ENCODE measurements around the gene QTRT2.

QTRT2 gene

GRCh38 chr3:114034787-114035545 lies 21.6 kb upstream of the QTRT2 start:
- H3K27ac ChIP-seq (ENCODE audit: low read depth, low read length), result no peak overlapping the region
- H3K36me3 ChIP-seq (ENCODE audit: insufficient read depth, low read length), result no peaks in the 10 kb centered on the region
- H3K9me3 ChIP-seq (ENCODE audit: insufficient read depth, low read depth, low read length), result no peaks in the 10 kb centered on the region
- H3K9ac ChIP-seq (ENCODE audit: low read depth, low read length), result no peak overlapping the region
- H3K4me1 ChIP-seq (ENCODE audit: insufficient read depth, low read length), result peaks cover 15% of the 10 kb centered on the region
- no peak overlapping the region for H3K4me3 ChIP-seq (ENCODE audit: low read length)
- no peaks in the 10 kb centered on the region for H3K27me3 ChIP-seq (ENCODE audit: insufficient read depth, low read length)
- 90% methylated on average over 3 of the region's 5 CpGs for WGBS

DNA sequence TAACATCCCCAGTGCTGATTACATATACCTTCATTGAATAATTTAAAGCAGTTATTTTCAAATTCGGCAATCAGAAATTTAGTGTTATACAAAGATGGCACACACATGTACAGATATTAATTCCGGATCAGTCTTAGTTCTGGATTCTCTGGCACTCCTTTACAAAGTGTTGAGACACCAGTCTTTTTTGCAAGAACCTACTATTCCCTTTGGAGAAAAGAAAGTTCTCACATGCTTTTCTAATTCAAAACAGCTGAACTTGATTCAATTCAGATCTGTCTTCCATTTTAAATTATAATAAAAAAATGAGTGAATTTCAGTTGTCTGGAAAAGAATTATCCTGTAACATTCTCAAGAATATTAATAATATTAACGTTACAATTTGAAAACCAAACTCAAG lies 20.6 kb upstream of the QTRT2 start:
- peaks cover 8% of the 10 kb centered on the region for H3K4me1 ChIP-seq (ENCODE audit: insufficient read depth, low read length)
- H3K9ac ChIP-seq (ENCODE audit: low read depth, low read length), result no peak overlapping the region
- H3K27me3 ChIP-seq (ENCODE audit: insufficient read depth, low read length), result no peaks in the 10 kb centered on the region
- no peak overlapping the region for H3K4me3 ChIP-seq (ENCODE audit: low read length)
- 84% methylated on average over 2 of the region's 3 CpGs for WGBS
- H3K27ac ChIP-seq (ENCODE audit: low read depth, low read length), result no peak overlapping the region
- H3K36me3 ChIP-seq (ENCODE audit: insufficient read depth, low read length), result no peaks in the 10 kb centered on the region
- no peaks in the 10 kb centered on the region for H3K9me3 ChIP-seq (ENCODE audit: insufficient read depth, low read depth, low read length)

GRCh38 chr3:114043205-114043604 lies 13.3 kb upstream of the QTRT2 start:
- H3K9ac ChIP-seq (ENCODE audit: low read depth, low read length), result no peak overlapping the region
- no peaks in the 10 kb centered on the region for H3K27me3 ChIP-seq (ENCODE audit: insufficient read depth, low read length)
- H3K27ac ChIP-seq (ENCODE audit: low read depth, low read length), result no peak overlapping the region
- H3K9me3 ChIP-seq (ENCODE audit: insufficient read depth, low read depth, low read length), result no peaks in the 10 kb centered on the region
- no peaks in the 10 kb centered on the region for H3K4me1 ChIP-seq (ENCODE audit: insufficient read depth, low read length)
- no peaks in the 10 kb centered on the region for H3K36me3 ChIP-seq (ENCODE audit: insufficient read depth, low read length)
- H3K4me3 ChIP-seq (ENCODE audit: low read length), result no peak overlapping the region

DNA sequence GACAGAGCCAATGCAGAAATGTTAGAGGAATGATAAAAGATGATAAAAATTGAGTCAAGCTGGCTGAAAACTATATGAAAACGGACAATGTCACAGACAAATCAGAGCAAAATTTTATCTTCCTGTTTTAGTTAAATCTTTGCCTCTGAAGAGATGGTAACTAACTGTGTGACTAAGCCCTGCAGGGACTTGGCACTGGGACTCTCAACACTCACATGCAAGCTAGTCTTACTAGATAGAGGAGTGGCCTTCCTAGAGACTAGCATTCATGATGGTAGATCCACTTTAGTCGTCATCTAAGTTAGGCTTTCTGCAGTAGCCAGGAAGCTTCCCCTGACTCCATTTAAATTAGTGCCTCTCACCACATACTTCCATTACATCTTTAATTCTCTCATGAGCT lies 4.3 kb upstream of the QTRT2 start:
- WGBS, result 83% methylated on average over 2 of the region's 2 CpGs
- Histone ChIP-seq H3K4me1 (ENCODE audit: insufficient read depth, low read length) (no peaks in the 10 kb centered on the region; the same call in 1 of the 2 replicates), H3K9me3 (ENCODE audit: insufficient read depth, low read depth, low read length) (no peaks in the 10 kb centered on the region), H3K9ac (ENCODE audit: low read depth, low read length) (no peak overlapping the region), H3K27me3 (ENCODE audit: insufficient read depth, low read length) (no peaks in the 10 kb centered on the region), H3K4me3 (ENCODE audit: low read length) (no peak overlapping the region), H3K36me3 (ENCODE audit: insufficient read depth, low read length) (no peaks in the 10 kb centered on the region), H3K27ac (ENCODE audit: low read depth, low read length) (no peak overlapping the region)

DNA sequence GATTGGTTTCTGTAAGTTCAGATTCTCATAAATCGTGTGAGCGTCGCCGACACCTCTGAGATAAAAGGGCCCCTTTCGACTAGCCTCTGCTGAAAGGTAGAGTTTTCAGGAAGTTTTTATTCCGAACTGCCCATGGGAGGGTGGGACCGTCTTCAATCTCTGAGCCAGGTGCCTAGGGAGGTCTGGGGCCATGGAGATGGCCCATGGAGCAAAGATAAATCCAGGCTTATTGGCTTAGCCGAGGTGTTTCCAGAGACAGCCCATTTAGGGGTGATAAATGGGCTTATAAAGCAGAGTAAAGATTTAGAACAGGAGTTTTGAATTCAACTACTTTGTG lies 442 bp downstream of the QTRT2 start:
- H3K4me3 ChIP-seq (ENCODE audit: low read length), result peak overlapping the region; percentile 84
- under 1% methylated on average over 8 of the region's 8 CpGs for WGBS
- no peaks in the 10 kb centered on the region for H3K9me3 ChIP-seq (ENCODE audit: insufficient read depth, low read depth, low read length)
- peaks cover 5% of the 10 kb centered on the region; the same call in 1 of the 2 replicates for H3K4me1 ChIP-seq (ENCODE audit: insufficient read depth, low read length)
- peaks cover 16% of the 10 kb centered on the region for H3K36me3 ChIP-seq (ENCODE audit: insufficient read depth, low read length)
- H3K9ac ChIP-seq (ENCODE audit: low read depth, low read length), result peak overlapping the region; percentile 83
- H3K27ac ChIP-seq (ENCODE audit: low read depth, low read length), result peak overlapping the region; percentile 48
- H3K27me3 ChIP-seq (ENCODE audit: insufficient read depth, low read length), result no peaks in the 10 kb centered on the region

GRCh38 chr3:114058646-114059045 lies 2.1 kb downstream of the QTRT2 start:
- H3K9ac ChIP-seq (ENCODE audit: low read depth, low read length), result no peak overlapping the region
- peaks cover 16% of the 10 kb centered on the region for H3K36me3 ChIP-seq (ENCODE audit: insufficient read depth, low read length)
- no peaks in the 10 kb centered on the region for H3K27me3 ChIP-seq (ENCODE audit: insufficient read depth, low read length)
- 94% methylated on average over 8 of the region's 8 CpGs for WGBS
- H3K27ac ChIP-seq (ENCODE audit: low read depth, low read length), result no peak overlapping the region
- peaks cover 5% of the 10 kb centered on the region; the same call in 1 of the 2 replicates for H3K4me1 ChIP-seq (ENCODE audit: insufficient read depth, low read length)
- peak overlapping the region; percentile 84; the same call in 1 of the 2 replicates for H3K4me3 ChIP-seq (ENCODE audit: low read length)
- no peaks in the 10 kb centered on the region for H3K9me3 ChIP-seq (ENCODE audit: insufficient read depth, low read depth, low read length)

DNA sequence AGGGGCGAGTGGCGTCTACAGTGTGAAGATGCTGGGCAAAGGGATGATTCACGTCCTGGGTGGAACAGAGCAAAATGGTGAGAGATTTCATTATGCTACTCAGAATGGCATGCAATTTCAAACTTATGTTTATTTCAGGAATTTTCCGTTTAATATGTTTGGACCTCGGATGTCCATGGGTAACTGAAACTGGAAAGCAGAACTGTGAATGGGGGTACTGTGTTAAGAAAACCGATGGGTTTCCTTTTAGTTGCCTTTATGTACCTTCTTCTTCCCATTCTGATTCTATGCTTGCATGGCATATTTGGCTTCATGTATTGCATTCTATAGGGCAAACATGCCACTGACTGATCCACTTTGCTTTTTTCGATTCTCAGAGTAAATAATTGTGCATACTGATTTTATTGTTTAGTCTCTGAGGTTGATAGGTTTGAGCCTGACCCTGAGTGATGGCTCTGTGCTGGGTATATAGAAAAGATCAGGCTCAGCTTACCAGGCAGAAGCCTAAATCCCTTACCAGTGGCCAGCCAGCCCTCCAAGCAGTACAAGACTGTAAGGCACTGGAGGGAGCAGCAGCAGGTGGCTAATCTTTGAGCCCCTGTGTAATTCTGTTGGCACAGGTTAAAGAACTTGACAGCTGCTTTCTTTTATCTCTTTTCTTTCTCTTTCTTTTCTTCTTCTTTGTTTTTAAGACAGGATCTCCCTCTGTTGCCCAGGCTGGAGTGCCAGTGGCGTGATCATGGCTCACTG lies 4.5 kb downstream of the QTRT2 start:
- WGBS, result 95% methylated on average over 8 of the region's 8 CpGs
- H3K9ac ChIP-seq (ENCODE audit: low read depth, low read length), result no peak overlapping the region
- H3K9me3 ChIP-seq (ENCODE audit: insufficient read depth, low read depth, low read length), result no peaks in the 10 kb centered on the region
- no peaks in the 10 kb centered on the region for H3K27me3 ChIP-seq (ENCODE audit: insufficient read depth, low read length)
- no peak overlapping the region for H3K27ac ChIP-seq (ENCODE audit: low read depth, low read length)
- H3K36me3 ChIP-seq (ENCODE audit: insufficient read depth, low read length), result peaks cover 36% of the 10 kb centered on the region
- H3K4me1 ChIP-seq (ENCODE audit: insufficient read depth, low read length), result peaks cover 5% of the 10 kb centered on the region; the same call in 1 of the 2 replicates
- H3K4me3 ChIP-seq (ENCODE audit: low read length), result no peak overlapping the region

DNA sequence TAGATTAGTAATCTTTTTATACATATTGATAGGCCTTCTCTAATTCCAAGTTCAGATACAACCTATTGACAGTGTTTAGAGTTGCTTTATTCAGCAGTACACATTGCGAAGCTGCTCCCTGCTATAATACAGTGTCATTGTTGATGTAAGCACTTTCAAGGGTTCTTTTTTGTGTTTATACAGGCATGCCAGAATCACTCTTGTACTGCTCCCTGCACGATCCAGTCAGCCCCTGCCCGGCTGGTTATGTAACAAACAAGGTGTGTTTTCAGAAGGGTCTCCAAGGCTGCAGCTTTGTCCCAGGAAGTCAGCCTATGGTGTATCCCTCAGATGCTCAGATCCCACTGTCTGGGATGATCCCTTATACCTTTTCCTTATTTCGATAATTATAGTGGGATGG lies 11.3 kb downstream of the QTRT2 start:
- Histone ChIP-seq H3K9me3 (ENCODE audit: insufficient read depth, low read depth, low read length) (no peaks in the 10 kb centered on the region), H3K9ac (ENCODE audit: low read depth, low read length) (no peak overlapping the region), H3K27me3 (ENCODE audit: insufficient read depth, low read length) (no peaks in the 10 kb centered on the region), H3K4me1 (ENCODE audit: insufficient read depth, low read length) (no peaks in the 10 kb centered on the region), H3K36me3 (ENCODE audit: insufficient read depth, low read length) (peaks cover 87% of the 10 kb centered on the region), H3K4me3 (ENCODE audit: low read length) (no peak overlapping the region), H3K27ac (ENCODE audit: low read depth, low read length) (no peak overlapping the region)
- WGBS, result 98% methylated on average over 4 of the region's 4 CpGs

- Histone ChIP-seq H3K27me3 (ENCODE audit: insufficient read depth, low read length) (no peaks in the 10 kb centered on the region), H3K9ac (ENCODE audit: low read depth, low read length) (no peak overlapping the region), H3K36me3 (ENCODE audit: insufficient read depth, low read length) (peaks cover 93% of the 10 kb centered on the region), H3K9me3 (ENCODE audit: insufficient read depth, low read depth, low read length) (no peaks in the 10 kb centered on the region), H3K4me3 (ENCODE audit: low read length) (no peak overlapping the region), H3K4me1 (ENCODE audit: insufficient read depth, low read length) (no peaks in the 10 kb centered on the region), H3K27ac (ENCODE audit: low read depth, low read length) (no peak overlapping the region)
- WGBS, result 99% methylated on average over 4 of the region's 4 CpGs
These were observed 11.8 kb downstream of the QTRT2 start for GRCh38 chr3:114068336-114068735.

GRCh38 chr3:114071786-114072185 lies 15.2 kb downstream of the QTRT2 start:
- H3K27ac ChIP-seq (ENCODE audit: low read depth, low read length), result no peak overlapping the region
- H3K27me3 ChIP-seq (ENCODE audit: insufficient read depth, low read length), result no peaks in the 10 kb centered on the region
- WGBS, result 93% methylated on average over 1 of the region's 1 CpG
- H3K4me1 ChIP-seq (ENCODE audit: insufficient read depth, low read length), result no peaks in the 10 kb centered on the region
- no peak overlapping the region for H3K9ac ChIP-seq (ENCODE audit: low read depth, low read length)
- no peak overlapping the region for H3K4me3 ChIP-seq (ENCODE audit: low read length)
- H3K9me3 ChIP-seq (ENCODE audit: insufficient read depth, low read depth, low read length), result no peaks in the 10 kb centered on the region
- H3K36me3 ChIP-seq (ENCODE audit: insufficient read depth, low read length), result peaks cover 100% of the 10 kb centered on the region

- Histone ChIP-seq H3K36me3 (ENCODE audit: insufficient read depth, low read length) (peaks cover 98% of the 10 kb centered on the region), H3K27me3 (ENCODE audit: insufficient read depth, low read length) (no peaks in the 10 kb centered on the region), H3K9ac (ENCODE audit: low read depth, low read length) (no peak overlapping the region), H3K27ac (ENCODE audit: low read depth, low read length) (no peak overlapping the region), H3K4me1 (ENCODE audit: insufficient read depth, low read length) (no peaks in the 10 kb centered on the region), H3K4me3 (ENCODE audit: low read length) (no peak overlapping the region), H3K9me3 (ENCODE audit: insufficient read depth, low read depth, low read length) (no peaks in the 10 kb centered on the region)
- WGBS, result 94% methylated on average over 6 of the region's 6 CpGs
These were observed 20.2 kb downstream of the QTRT2 start for GRCh38 chr3:114076711-114077110.
